GM12872 (cell line): ENCODE data around the gene DNMT3B.

Experiments
- TF ChIP-seq, protein P1 (sequence below): IDR thresholded peaks from 3 replicates; pipeline ENCODE4 v1.5.1; 2011; ENCODE audit warnings: low read depth, mild to moderate bottlenecking, low read length, moderate library complexity; ENCODE audit not compliant: insufficient read depth

DNMT3B gene

DNA sequence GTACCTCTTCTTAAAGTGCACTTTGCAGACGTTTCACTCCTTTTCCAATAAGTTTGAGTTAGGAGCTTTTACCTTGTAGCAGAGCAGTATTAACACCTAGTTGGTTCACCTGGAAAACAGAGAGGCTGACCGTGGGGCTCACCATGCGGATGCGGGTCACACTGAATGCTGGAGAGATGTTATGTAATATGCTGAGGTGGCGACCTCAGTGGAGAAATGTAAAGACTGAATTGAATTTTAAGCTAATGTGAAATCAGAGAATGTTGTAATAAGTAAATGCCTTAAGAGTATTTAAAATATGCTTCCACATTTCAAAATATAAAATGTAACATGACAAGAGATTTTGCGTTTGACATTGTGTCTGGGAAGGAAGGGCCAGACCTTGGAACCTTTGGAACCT, 86.7 kb downstream of the DNMT3B start:
- TF ChIP-seq, protein P1, sequence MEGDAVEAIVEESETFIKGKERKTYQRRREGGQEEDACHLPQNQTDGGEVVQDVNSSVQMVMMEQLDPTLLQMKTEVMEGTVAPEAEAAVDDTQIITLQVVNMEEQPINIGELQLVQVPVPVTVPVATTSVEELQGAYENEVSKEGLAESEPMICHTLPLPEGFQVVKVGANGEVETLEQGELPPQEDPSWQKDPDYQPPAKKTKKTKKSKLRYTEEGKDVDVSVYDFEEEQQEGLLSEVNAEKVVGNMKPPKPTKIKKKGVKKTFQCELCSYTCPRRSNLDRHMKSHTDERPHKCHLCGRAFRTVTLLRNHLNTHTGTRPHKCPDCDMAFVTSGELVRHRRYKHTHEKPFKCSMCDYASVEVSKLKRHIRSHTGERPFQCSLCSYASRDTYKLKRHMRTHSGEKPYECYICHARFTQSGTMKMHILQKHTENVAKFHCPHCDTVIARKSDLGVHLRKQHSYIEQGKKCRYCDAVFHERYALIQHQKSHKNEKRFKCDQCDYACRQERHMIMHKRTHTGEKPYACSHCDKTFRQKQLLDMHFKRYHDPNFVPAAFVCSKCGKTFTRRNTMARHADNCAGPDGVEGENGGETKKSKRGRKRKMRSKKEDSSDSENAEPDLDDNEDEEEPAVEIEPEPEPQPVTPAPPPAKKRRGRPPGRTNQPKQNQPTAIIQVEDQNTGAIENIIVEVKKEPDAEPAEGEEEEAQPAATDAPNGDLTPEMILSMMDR = no peak

DNA sequence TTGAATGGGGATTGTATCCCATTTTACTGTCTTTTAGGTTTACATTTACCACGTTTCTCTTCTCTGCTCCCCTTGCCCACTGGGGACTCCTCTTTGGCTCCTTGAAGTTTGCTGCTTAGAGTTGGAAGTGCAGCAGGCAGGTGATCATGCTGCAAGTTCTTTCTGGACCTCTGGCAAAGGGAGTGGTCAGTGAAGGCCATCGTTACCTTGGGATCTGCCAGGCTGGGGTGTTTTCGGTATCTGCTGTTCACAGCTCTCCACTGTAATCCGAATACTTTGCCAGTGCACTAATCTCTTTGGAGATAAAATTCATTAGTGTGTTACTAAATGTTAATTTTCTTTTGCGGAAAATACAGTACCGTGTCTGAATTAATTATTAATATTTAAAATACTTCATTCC, 87.4 kb downstream of the DNMT3B start:
- TF ChIP-seq, protein P1 = no peak

DNA sequence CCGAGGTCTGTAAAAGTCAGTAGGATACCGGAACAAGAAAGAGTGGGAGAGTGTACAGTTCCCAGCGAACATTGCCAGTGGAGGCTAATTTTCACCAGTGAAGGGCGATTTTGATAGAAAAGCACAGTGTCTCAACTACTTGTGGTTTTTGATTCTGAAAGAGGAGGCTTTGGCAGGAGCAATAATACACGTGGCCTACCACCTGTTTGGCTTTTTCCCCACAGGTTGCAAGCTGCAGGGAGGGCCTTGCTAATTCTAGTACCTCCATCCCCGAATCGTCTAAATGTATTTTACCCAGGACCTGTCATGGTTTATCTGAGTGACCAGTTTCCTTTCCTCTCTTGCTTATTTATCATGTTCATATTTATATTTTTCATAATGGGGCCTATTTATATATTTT, 93.2 kb downstream of the DNMT3B start:
- TF ChIP-seq, protein P1 = no peak

DNA sequence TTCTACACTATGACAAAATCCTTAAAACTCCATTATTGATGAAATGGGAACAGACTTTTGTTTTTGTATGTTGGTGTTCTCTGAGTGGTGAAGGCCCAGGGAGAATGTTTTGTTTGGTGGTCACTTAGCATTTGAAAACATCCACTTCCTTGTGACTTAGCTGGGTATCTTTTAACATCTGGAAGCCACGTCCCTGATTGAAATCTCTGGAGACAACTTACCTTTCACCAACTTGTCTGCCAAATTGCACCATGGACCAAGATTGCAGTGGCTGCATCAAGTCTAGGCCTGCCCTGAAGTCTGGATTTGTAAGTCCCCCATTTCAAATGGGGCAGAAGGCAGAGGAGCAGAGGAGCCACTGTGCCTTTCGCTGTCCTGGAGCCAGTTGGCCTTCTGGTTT, 96.0 kb downstream of the DNMT3B start:
- TF ChIP-seq, protein P1 = no peak
